ENCODE measurements around the gene FXYD3. TPM values are rescaled to one million over a fixed set of nuclear protein-coding genes. Genes with fewer than 3 reads are reported as not detected.

Gene FXYD3
- total RNA-seq, 1 experiment from 2014 or later = 17.4 TPM

DNA sequence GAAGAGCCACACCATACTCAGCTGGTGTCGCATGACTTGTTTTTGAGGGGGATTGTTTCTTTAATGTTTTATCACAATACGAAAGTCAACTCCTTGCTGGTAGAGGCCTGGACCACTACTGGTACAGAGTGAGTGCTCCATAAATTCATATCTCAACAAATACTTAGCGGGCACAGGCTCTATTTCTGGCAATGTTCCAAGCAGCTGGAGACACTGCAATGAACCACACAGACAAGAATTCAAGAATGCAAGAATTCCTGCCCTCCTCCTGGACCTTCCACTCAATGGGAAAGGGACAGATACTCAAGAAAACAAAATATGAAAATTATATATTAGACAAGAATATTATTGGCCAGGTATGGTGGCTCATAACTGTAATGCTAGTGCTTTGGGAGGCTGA is 33.8 kb downstream of the FXYD3 start:
- no peak for ATAC-seq
- no TSS peak for BruUV-seq (replicated peaks)
- intact Hi-C loops (cut with micrococcal nuclease) = no loop called here

GRCh38 chr19:35150445-35150844 is 34.8 kb downstream of the FXYD3 start:
- Histone ChIP-seq H3K27ac (ENCODE audit: low read depth, low read length) (no peak overlapping the region), H3K9ac (ENCODE audit: low read length) (no peak overlapping the region)
- CTCF ChIA-PET = no interaction called here
- TF ChIP-seq REST (IDR thresholded peaks at IDR 0.05; ENCODE audit: low read depth) (no peak), ELF1 (IDR thresholded peaks at IDR 0.05; ENCODE audit: borderline replicate concordance, low read depth) (no peak), POLR2AphosphoS5 (IDR thresholded peaks at IDR 0.05; ENCODE audit: low read depth, low read length) (no peak), CEBPB (IDR thresholded peaks at IDR 0.05; ENCODE audit: low read depth) (no peak), TCF7L2 (IDR thresholded peaks at IDR 0.05; ENCODE audit: borderline replicate concordance, extremely low read depth, insufficient read depth, insufficient read length) (no peak), SRF (IDR thresholded peaks at IDR 0.05; ENCODE audit: low read depth) (no peak), POLR2A (IDR thresholded peaks at IDR 0.05; ENCODE audit: borderline replicate concordance, extremely low read depth, insufficient read depth, insufficient read length) (no peak), ZFX (IDR thresholded peaks at IDR 0.05) (no peak), EZH2 (IDR thresholded peaks at IDR 0.05) (no peak), EZH2phosphoT487 (IDR thresholded peaks at IDR 0.05; ENCODE audit: borderline replicate concordance) (no peak), FOSL1 (IDR thresholded peaks at IDR 0.05; ENCODE audit: low read depth) (no peak)
- TF ChIP-seq, protein P1, sequence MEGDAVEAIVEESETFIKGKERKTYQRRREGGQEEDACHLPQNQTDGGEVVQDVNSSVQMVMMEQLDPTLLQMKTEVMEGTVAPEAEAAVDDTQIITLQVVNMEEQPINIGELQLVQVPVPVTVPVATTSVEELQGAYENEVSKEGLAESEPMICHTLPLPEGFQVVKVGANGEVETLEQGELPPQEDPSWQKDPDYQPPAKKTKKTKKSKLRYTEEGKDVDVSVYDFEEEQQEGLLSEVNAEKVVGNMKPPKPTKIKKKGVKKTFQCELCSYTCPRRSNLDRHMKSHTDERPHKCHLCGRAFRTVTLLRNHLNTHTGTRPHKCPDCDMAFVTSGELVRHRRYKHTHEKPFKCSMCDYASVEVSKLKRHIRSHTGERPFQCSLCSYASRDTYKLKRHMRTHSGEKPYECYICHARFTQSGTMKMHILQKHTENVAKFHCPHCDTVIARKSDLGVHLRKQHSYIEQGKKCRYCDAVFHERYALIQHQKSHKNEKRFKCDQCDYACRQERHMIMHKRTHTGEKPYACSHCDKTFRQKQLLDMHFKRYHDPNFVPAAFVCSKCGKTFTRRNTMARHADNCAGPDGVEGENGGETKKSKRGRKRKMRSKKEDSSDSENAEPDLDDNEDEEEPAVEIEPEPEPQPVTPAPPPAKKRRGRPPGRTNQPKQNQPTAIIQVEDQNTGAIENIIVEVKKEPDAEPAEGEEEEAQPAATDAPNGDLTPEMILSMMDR (IDR thresholded peaks at IDR 0.05 in 2 of 3, conservative IDR thresholded peaks at IDR 0.05 in 1 of 3; ENCODE audit: borderline replicate concordance in 1 of 3, insufficient read depth in 1 of 3, low read depth in 2 of 3, low read length in 2 of 3) = no peak

More for the DNA sequence above, 33.8 kb downstream of the FXYD3 start:
- DNase-seq (ENCODE audit: low read depth, low spot score) = no peak
- Histone ChIP-seq H3K4me2 (ENCODE audit: low read length) (no peak overlapping the region), H3K9me2 (ENCODE audit: insufficient read depth) (no peaks in the 10 kb centered on the region), H3K27ac (ENCODE audit: low read depth, low read length) (no peak overlapping the region), H4K20me1 (ENCODE audit: insufficient read depth) (no peaks in the 10 kb centered on the region), H3K79me2 (ENCODE audit: insufficient read depth, low read length) (peaks cover 2% of the 10 kb centered on the region; the same call in 1 of the 2 replicates), H2AFZ (ENCODE audit: low read depth, low read length, poor library complexity, severe bottlenecking) (no peak overlapping the region), H3K4me3 (replicated peaks in 1 of 2; ENCODE audit: low read depth in 1 of 2, low read length in 2 of 2) (no peak overlapping the region), H3K9me3 (ENCODE audit: control insufficient read depth in 1 of 2, insufficient read depth in 1 of 2, low read depth in 1 of 2, low read length in 2 of 2) (no peaks in the 10 kb centered on the region), H3K27me3 (ENCODE audit: insufficient read depth, low read length) (no peaks in the 10 kb centered on the region), H3K4me1 (ENCODE audit: control insufficient read depth in 1 of 2, insufficient read depth in 2 of 2, low read length in 2 of 2) (peaks cover 12 to 40% of the 10 kb centered on the region in 2 experiments), H3K36me3 (ENCODE audit: control insufficient read depth in 1 of 2, insufficient read depth in 2 of 2, low read length in 2 of 2) (no peaks in the 10 kb centered on the region), H3K9ac (ENCODE audit: low read length) (no peak overlapping the region)
- RAD21 ChIA-PET (ENCODE audit: low non-redundant PET in 1 of 2, low total read pairs in 2 of 2, uncharacterized antibody in 2 of 2, unreplicated experiment in 2 of 2) = no interaction called here
- TF ChIP-seq, protein P2, sequence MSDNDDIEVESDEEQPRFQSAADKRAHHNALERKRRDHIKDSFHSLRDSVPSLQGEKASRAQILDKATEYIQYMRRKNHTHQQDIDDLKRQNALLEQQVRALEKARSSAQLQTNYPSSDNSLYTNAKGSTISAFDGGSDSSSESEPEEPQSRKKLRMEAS (IDR thresholded peaks at IDR 0.05) = no peak
- TF ChIP-seq CEBPB (IDR thresholded peaks at IDR 0.05; ENCODE audit: low read depth) (no peak), EZH2phosphoT487 (IDR thresholded peaks at IDR 0.05; ENCODE audit: borderline replicate concordance) (no peak)
- TF ChIP-seq, protein P3, sequence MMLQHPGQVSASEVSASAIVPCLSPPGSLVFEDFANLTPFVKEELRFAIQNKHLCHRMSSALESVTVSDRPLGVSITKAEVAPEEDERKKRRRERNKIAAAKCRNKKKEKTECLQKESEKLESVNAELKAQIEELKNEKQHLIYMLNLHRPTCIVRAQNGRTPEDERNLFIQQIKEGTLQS (IDR thresholded peaks at IDR 0.05) = no peak
- CTCF ChIA-PET = no interaction called here
- POLR2A ChIA-PET = no interaction called here

More at GRCh38 chr19:35150445-35150844, 34.8 kb downstream of the FXYD3 start:
- Histone ChIP-seq H4K20me1 (ENCODE audit: insufficient read depth) (no peaks in the 10 kb centered on the region), H3K9me3 (ENCODE audit: control insufficient read depth in 1 of 2, insufficient read depth in 1 of 2, low read depth in 1 of 2, low read length in 2 of 2) (no peaks in the 10 kb centered on the region), H3K4me2 (ENCODE audit: low read length) (no peak overlapping the region), H2AFZ (ENCODE audit: low read depth, low read length, poor library complexity, severe bottlenecking) (no peak overlapping the region), H3K4me3 (replicated peaks in 1 of 2; ENCODE audit: low read depth in 1 of 2, low read length in 2 of 2) (no peak overlapping the region), H3K9me2 (ENCODE audit: insufficient read depth) (no peaks in the 10 kb centered on the region), H3K36me3 (ENCODE audit: control insufficient read depth in 1 of 2, insufficient read depth in 2 of 2, low read length in 2 of 2) (no peaks in the 10 kb centered on the region), H3K79me2 (ENCODE audit: insufficient read depth, low read length) (peaks cover 12% of the 10 kb centered on the region; the same call in 1 of the 2 replicates), H3K27me3 (ENCODE audit: insufficient read depth, low read length) (no peaks in the 10 kb centered on the region), H3K4me1 (ENCODE audit: control insufficient read depth in 1 of 2, insufficient read depth in 2 of 2, low read length in 2 of 2) (peaks cover 9 to 32% of the 10 kb centered on the region in 2 experiments)
- BruUV-seq (replicated peaks) = no TSS peak
- ATAC-seq = no peak
- no peak for DNase-seq (ENCODE audit: low read depth, low spot score)
- ChIA-PET RAD21 (ENCODE audit: low non-redundant PET in 1 of 2, low total read pairs in 2 of 2, uncharacterized antibody in 2 of 2, unreplicated experiment in 2 of 2) (no interaction called here), POLR2A (no interaction called here)
- intact Hi-C loops (cut with micrococcal nuclease) = no loop called here

All from HCT116 (cell line).